K562 (cell line): ENCODE results near the gene EOGT. TPM values are rescaled to one million over a fixed set of nuclear protein-coding genes. Genes with fewer than 3 reads are reported as not detected.
A peak's percentile ranks its signal among the peaks of the same experiment; 100 is the strongest.

Experiments
- ARNT ChIP-seq, 2 experiments: fragments of 450-650 bp; IDR thresholded peaks; 2 replicates each; pipeline ENCODE4 v1.6.1; 2016; ENCODE audit warnings: mild to moderate bottlenecking in 1 of 2
- ATF6 ChIP-seq: sonication (generic); formaldehyde crosslinking; IDR thresholded peaks from 2 replicates; pipeline ENCODE4 v1.4.0; 2020; ENCODE audit warnings: mild to moderate bottlenecking, missing genetic modification reagents
- BRD4 ChIP-seq: fragments of 200-600 bp; sonication (generic); IDR thresholded peaks from 2 replicates; pipeline ENCODE4 v1.6.1; 2017; ENCODE audit warnings: inconsistent platforms
- E2F5 ChIP-seq: sonication (generic); formaldehyde crosslinking; IDR thresholded peaks from 2 replicates; pipeline ENCODE4 v1.8.0; 2022; ENCODE audit warnings: mild to moderate bottlenecking, missing genetic modification reagents
- ETV1 ChIP-seq: fragments of 450-650 bp; conservative IDR thresholded peaks from 2 replicates; pipeline ENCODE4 v1.6.1; 2016; ENCODE audit warnings: missing genetic modification characterization, control low read depth, low read depth, missing compliant biosample characterization
- MLLT1 ChIP-seq, 2 experiments: fragments of 450-650 bp; IDR thresholded peaks; 2 replicates each; pipeline ENCODE4 v1.6.1; 2016
- PHF8 ChIP-seq: fragments of 200-600 bp; sonication (generic); IDR thresholded peaks from 2 replicates; pipeline ENCODE4 v1.6.1; 2012; ENCODE audit warnings: mixed run types, mild to moderate bottlenecking, inconsistent platforms, low read length, moderate library complexity, borderline replicate concordance
- PRMT5 ChIP-seq: sonication (generic); formaldehyde crosslinking; IDR thresholded peaks from 2 replicates; pipeline ENCODE4 v1.5.0; 2020; ENCODE audit warnings: missing genetic modification reagents
- PTRF ChIP-seq: fragments of 450-650 bp; IDR thresholded peaks from 2 replicates; pipeline ENCODE4 v1.6.1; 2016; ENCODE audit warnings: mild to moderate bottlenecking, missing genetic modification characterization, missing compliant biosample characterization
- RFX5 ChIP-seq: IDR thresholded peaks from 2 replicates; pipeline ENCODE4 v1.6.1; 2011; ENCODE audit warnings: low read depth, mild to moderate bottlenecking, improper control_type of control experiment, low read length
- SAP30 ChIP-seq: fragments of 200-600 bp; sonication (generic); IDR thresholded peaks from 2 replicates; pipeline ENCODE4 v1.6.1; 2012; ENCODE audit warnings: borderline replicate concordance, low read depth, mild to moderate bottlenecking, moderate library complexity, low read length, control low read depth, inconsistent platforms; ENCODE audit not compliant: insufficient read depth, poor library complexity, severe bottlenecking
- THRB ChIP-seq: fragments of 450-650 bp; formaldehyde crosslinking; conservative IDR thresholded peaks from 2 replicates; pipeline ENCODE4 v1.4.0; 2022; ENCODE audit warnings: mild to moderate bottlenecking, missing genetic modification characterization
- ZNF583 ChIP-seq: fragments of 250-450 bp; sonication (Bioruptor Pico); IDR thresholded peaks from 2 replicates; pipeline ENCODE4 v1.4.0; 2020
- ZZZ3 ChIP-seq: fragments of 450-650 bp; IDR thresholded peaks from 2 replicates; pipeline ENCODE4 v1.6.1; 2016; ENCODE audit warnings: antibody characterized with exemption, mild to moderate bottlenecking, moderate library complexity
- polyA plus RNA-seq, 8 experiments: library from polyadenylated mRNA; depleted of rRNA in 4 of 8; stranded (reverse) in 5 of 8; unstranded in 3 of 8; fragments of >200 nt; fragmentation: Nextera tagmentation in 2 of 8; fragmentation: Illumina TruSeq in 1 of 8; extraction: Ambion mirVana in 2 of 8; extraction: Trizol in 1 of 8; gene quantifications; 2 replicates each; pipeline versions ENCODE4 v1.2.1 to v1.2.3, GENCODE V29; 2011 to 2014; ENCODE audit warnings: inconsistent platforms in 1 of 8, missing spikeins in 1 of 8
- total RNA-seq, 7 experiments: library from RNA; depleted of rRNA in 6 of 7; stranded (reverse); fragments of >200 nt in 6 of 7; fragmentation: Illumina TruSeq in 2 of 7; extraction: Trizol in 2 of 7; gene quantifications; 2 replicates each; pipeline versions ENCODE4 v1.2.1 to v1.2.3, GENCODE V29; 2011 to 2021; ENCODE audit warnings: low replicate concordance in 1 of 7
- TF ChIP-seq, protein P1 (sequence below): fragments of 250-450 bp; sonication (Bioruptor Pico); IDR thresholded peaks from 2 replicates; pipeline ENCODE4 v1.5.0; 2021; ENCODE audit warnings: mild to moderate bottlenecking, borderline replicate concordance
- TF ChIP-seq, protein P2 (sequence below), 2 experiments: fragments of 450-650 bp; conservative IDR thresholded peaks; 2 replicates each; pipeline ENCODE4 v1.6.1; 2017; ENCODE audit warnings: mild to moderate bottlenecking in 2 of 2, moderate library complexity in 2 of 2

The EOGT gene
- total and polyA plus RNA-seq, 9 of the 15 experiments (the other 6 are each of a cell fraction or from before 2014, with no cell fraction given): 3.6 to 17.9 (median 7.4) TPM

GRCh38 chr3:69052472-69052898, 39.0 kb upstream of the EOGT start (continued):
- no peak for TF ChIP-seq THRB (CRISPR knock-in tag)
- no peak for TF ChIP-seq PRMT5 (CRISPR knock-in tag)
- no peak for TF ChIP-seq MLLT1 (IDR thresholded peaks at IDR 0.05)
- no peak for TF ChIP-seq ATF6 (CRISPR knock-in tag)
- TF ChIP-seq, protein P1, sequence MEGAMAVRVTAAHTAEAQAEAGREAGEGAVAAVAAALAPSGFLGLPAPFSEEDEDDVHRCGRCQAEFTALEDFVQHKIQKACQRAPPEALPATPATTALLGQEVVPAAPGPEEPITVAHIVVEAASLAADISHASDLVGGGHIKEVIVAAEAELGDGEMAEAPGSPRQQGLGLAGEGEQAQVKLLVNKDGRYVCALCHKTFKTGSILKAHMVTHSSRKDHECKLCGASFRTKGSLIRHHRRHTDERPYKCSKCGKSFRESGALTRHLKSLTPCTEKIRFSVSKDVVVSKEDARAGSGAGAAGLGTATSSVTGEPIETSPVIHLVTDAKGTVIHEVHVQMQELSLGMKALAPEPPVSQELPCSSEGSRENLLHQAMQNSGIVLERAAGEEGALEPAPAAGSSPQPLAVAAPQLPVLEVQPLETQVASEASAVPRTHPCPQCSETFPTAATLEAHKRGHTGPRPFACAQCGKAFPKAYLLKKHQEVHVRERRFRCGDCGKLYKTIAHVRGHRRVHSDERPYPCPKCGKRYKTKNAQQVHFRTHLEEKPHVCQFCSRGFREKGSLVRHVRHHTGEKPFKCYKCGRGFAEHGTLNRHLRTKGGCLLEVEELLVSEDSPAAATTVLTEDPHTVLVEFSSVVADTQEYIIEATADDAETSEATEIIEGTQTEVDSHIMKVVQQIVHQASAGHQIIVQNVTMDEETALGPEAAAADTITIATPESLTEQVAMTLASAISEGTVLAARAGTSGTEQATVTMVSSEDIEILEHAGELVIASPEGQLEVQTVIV (CRISPR knock-in tag): no peak
- TF ChIP-seq ARNT (IDR thresholded peaks at IDR 0.05): no peak
- TF ChIP-seq E2F5 (CRISPR knock-in tag): no peak
- TF ChIP-seq BRD4: no peak
- peak; percentile 30 for TF ChIP-seq SAP30
- TF ChIP-seq, protein P2, sequence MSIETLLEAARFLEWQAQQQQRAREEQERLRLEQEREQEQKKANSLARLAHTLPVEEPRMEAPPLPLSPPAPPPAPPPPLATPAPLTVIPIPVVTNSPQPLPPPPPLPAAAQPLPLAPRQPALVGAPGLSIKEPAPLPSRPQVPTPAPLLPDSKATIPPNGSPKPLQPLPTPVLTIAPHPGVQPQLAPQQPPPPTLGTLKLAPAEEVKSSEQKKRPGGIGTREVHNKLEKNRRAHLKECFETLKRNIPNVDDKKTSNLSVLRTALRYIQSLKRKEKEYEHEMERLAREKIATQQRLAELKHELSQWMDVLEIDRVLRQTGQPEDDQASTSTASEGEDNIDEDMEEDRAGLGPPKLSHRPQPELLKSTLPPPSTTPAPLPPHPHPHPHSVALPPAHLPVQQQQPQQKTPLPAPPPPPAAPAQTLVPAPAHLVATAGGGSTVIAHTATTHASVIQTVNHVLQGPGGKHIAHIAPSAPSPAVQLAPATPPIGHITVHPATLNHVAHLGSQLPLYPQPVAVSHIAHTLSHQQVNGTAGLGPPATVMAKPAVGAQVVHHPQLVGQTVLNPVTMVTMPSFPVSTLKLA (conservative IDR thresholded peaks at IDR 0.05): peak in 1 of 2 experiments; percentile 7; a peak in 1 of 4 replicates
- no peak for TF ChIP-seq ZNF583
- no peak for TF ChIP-seq PTRF (tag)
- no peak for TF ChIP-seq RFX5
- TF ChIP-seq ETV1 (tag): no peak; the same call in 1 of the 2 replicates
- no peak for TF ChIP-seq PHF8
- TF ChIP-seq ZZZ3: no peak
